Superior temporal gyrus (tissue), 1 donor: Measurements from ENCODE around the gene ADAT1.
A peak's percentile ranks its signal among the peaks of the same experiment; 100 is the strongest.

Experiments
- DNase-seq: peaks from one replicate; pipeline ENCODE4 v3.0.0-alpha.2; 2016; ENCODE audit errors: extremely low spot score

The ADAT1 gene

DNA sequence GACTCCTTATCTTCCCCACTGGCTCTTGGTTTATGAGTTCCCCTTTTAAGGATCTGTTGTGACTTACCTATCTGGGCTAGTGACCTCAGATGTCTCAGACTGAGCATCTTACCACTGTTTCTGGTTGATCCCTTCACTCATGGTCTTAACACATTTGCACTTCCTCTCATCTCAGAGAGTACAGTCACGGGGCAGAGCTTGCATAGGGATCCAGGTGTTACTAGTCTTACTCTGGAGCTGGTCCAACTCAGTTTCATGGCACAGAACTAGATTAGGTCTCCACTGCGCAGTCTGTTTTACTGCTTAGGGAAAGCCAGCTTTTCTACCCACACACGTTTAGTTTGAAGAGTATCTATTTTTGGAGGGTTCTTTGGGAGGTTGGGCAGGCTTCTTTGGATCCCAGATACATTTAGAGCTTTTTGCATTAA lies 46.7 kb downstream of the ADAT1 start:
- peak; percentile 64 for DNase-seq

DNA sequence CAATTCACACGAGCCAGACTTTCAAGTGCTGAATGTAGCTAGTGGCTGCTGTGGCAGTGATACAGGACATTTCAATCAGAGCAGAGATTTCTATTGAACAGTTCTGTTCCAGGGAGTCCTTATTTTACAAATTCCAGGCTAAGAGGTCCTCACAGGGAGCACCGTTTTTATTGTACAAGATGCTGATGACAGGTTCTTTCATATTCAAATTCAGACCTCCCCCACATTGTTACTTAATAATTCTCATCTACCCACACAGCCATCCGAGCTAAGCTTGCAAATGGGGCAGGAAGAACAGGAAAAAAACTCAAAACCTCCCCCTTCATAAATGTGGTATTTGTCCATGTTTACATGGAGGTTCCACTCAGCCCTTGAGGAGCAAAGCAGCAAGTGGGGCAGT lies 47.1 kb downstream of the ADAT1 start:
- no peak for DNase-seq

GRCh38 chr16:75573955-75574354 lies 49.1 kb downstream of the ADAT1 start:
- no peak for DNase-seq

- no peak for DNase-seq
Measured at GRCh38 chr16:75572864-75573542, 50.1 kb downstream of the ADAT1 start.

DNA sequence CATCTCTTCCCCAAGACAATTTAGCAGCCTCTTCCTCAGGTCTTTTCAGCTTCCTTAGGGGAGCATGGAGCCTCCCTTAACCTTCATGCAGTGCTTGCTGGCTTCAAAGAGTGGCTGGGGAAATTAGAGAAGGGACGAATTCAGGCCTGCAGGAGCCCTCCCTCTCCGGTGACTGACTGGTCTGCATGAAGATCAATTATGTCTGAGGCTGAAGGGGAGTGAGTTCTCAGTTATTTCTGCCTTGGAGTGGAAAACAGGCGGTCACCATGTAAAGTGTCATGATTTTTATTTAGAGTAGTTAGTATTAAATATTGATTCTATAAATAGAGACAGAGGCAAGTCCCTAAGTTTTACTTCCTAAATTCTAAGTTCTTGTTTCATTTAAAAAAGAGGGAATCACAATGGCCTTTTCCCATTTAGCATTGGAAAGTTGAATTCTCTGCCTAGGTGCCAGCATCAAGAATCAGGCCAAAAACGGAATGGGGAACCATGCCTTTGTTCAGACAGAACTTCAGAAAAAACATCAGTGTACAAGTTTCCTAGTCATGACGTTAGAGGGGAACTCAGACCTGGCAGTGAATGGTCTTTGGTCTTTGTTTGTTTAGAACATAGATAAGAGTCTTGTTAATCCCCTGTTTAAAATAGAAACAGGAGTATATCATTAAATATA lies 52.5 kb downstream of the ADAT1 start:
- no peak for DNase-seq

DNA sequence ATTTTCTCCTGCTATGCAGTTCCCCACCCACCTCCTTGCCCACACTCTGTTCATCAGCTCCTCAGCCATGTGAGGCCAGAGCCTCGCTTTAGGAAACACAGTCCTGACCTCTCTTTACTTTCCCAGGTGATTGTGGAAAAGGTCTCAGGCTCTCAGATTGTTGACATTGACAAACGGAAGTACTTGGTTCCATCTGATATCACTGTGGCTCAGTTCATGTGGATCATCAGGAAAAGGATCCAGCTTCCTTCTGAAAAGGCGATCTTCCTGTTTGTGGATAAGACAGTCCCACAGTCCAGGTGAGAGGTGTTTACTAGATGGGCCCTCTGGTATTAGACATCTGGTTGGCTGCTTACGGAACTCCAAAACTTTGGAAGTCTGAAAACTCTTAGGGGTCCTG lies 55.2 kb downstream of the ADAT1 start:
- no peak for DNase-seq

GRCh38 chr16:75566758-75567255 lies 56.3 kb downstream of the ADAT1 start:
- no peak for DNase-seq

DNA sequence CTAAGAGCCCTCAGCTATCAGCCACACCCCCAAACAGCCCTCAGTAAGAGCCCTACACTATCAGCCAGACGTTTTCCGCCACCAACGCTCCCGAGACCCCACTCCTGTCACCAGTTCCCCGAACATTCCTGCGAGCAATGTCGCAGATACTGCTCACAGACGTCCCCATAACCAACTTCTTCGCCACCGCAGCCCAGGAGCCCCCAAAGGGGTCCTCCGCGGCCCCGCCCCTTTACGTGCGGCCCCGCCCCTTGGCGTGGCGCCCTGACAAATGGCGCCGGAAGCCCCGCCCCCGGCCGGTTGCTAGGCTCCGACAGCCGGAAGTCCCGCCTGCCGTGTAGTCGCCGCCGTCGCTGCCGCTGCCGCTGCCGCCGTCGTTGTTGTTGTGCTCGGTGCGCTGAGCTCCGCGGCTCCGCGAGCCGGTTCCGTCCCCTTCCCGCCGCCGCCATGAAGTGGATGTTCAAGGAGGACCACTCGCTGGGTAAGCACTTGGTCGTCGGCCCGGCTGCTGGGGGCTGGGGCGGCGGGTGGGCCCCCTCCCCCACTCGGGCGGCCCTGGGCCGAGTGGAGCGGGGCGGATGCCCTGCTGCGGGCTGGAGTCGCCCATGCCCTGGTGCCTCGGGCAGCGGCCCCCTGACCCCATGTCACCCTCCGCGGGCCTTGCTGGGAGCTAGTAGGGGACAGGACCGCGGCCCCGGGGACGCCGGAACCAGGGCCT lies 56.9 kb downstream of the ADAT1 start, which contains the start of gene GABARAPL2:
Gene GABARAPL2 (plus strand): TSS at position 340 of the 718 bp plus-strand sequence. CDS start 108 bp downstream, at position 448.
- peak; percentile 90 for DNase-seq

DNA sequence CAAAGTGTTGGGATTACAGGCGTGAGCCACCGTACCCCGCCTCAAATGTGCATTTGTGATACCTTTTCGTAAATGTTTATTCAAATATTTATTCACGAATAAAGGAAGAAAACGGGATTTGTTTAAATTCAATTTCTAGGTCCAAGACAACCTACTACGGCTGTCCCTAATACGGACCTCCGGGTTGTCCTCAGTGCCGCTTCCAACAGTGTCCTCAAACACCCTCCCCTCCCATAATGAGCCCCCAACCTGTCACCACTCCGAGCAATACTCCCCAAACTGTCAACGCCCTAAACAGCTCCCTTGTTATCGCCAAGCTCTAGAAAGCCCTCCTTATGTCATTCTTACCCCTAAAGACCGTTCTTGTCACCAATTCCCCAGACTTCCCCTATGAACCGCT lies 57.4 kb downstream of the ADAT1 start:
- DNase-seq, result no peak

DNA sequence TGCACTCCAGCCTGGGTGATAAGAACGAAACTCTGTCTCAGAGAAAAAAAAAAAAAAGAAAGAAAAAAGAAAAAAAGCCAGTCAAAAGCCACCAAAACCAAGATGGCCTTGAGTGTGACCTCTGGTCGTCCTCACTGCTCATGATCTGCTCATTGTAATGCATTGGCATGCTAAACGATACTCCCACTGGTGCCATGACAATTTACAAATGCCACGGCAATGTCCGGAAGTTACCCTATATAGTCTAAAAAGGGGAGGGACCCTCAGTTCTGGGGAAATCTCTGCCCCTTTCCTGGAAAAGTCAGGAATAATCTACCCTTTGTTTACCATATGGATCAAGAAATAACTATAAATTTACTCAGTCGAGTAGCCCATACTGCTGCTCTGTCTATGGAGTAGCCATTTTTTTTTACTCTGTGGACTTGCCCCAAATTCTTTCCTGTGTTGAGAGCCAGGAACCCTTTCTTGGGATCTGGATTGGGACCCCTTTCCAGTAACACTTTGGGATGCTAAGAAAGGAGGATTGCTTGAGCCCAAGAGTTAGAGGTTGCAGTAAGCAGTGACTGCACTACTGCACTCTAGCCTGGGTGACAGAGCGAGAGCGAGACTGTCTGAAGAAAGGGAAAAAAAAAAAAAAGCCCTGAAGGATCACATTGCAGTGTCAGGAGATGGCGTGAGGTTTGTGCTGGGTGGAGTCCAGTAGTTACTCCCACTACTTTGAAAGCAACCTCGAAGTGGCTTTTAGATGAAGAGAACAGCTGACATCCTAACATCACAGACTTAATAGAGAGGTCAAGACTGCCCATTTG lies 63.3 kb downstream of the ADAT1 start:
- no peak for DNase-seq

- DNase-seq, result no peak
Measured at GRCh38 chr16:75558846-75559401, 64.2 kb downstream of the ADAT1 start.

DNA sequence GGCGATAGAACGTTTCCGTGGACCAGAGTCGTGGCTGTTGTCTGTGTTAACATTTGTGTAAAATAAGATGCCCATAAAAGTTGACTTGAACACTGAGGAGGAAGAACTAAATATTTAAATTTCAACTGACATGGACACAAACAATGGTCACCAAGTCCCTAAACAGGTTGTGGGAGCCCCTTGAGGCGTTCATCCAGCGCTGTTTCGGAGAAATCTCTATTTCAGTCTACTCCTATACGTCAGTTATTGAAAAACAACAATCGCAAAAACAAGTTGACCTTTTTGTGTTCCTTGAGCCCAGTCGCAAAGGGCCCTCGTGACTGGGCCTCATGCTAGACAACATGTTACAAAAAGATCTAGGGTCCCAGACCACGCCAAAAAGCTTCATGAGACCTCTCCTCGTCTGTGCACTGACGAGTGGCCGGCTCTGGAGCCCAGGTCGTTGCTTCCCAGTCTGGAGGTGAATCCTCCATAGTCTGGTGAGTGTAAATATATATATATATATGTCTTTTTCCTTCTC lies 66.6 kb downstream of the ADAT1 start:
- no peak for DNase-seq

DNA sequence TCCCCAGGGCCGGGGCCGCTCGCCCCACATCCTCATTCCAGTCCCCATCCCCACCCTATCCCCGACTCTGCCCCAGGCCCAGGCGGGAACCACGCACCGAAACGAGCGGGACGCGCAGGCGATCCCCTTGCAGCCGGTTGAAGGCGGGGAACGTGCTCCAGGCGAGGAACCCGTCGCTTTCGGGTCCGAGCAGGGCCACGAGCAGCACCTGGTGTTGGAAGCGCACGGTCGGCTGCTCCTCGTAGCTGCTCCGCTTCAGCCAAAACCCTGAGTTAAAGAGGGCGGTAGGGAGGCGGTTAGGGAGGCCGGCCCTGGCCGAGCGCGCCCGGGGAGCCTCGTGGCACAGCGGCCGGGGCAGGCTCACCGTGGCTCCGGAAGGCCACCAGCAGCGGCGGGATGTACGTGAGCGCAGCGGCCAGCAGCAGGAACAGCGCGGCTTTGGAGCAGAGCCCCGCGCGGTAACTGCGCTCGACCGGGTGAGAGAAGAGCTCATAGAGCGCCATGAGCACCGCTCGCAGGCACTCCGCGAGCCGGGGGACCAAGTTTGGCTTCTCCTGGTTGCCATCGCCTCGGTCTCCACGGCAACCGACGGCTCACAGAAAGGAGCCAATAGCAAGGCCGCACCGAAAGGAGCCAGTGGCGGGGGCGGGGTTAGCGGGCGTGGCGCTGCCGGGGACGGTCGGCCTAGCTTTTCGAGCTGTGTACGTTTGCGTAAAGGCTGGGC lies 67.2 kb downstream of the ADAT1 start, which contains the start of gene TMEM231:
Gene TMEM231 (minus strand): TSS at position 546 of the 724 bp plus-strand sequence. CDS start 43 bp downstream, at position 503.
- DNase-seq, result peak; percentile 96

DNA sequence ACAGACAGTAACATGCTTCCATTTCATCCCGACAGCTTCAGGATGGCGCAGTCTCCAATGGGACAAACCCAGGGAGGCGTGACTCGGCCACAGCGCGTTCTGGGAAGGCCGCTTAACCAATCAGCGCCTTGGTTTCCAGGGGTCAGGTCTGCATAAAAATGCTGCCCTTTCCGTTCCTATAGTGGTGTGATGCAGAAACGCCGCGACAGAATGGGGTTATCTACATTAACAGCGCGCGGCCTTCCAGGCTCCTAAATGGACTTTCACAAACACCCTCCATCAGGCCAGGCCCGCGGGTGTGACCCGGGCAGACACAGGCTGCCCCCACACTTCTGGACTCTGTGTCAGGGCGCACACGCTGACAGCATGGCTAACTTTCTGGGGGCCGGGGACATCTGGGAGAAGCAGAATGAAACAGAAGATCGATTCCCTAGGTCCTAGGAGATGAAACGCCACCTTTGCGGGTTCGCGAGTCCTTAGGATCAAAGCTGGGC lies 67.8 kb downstream of the ADAT1 start:
- DNase-seq, result peak; percentile 91

GRCh38 chr16:75552951-75553350 lies 70.1 kb downstream of the ADAT1 start:
- no peak for DNase-seq

GRCh38 chr16:75550211-75550662 lies 72.8 kb downstream of the ADAT1 start:
- peak; percentile 81 for DNase-seq
